WERI-Rb-1 (cell line): Measurements from ENCODE around the gene G6PD.
"Not testable (repeated sequence)": the region's sequence is repeated elsewhere in the genome, so short reads cannot be mapped to it uniquely, and the experiment has no call there.

Source experiments
- DNase-seq: peaks from one replicate; pipeline ENCODE4 v3.0.0-alpha.2; 2020
- H3K27ac ChIP-seq: fragments of 250-450 bp; sonication (Bioruptor Pico); 2 replicates; pipeline ENCODE4 v1.5.1; 2020; ENCODE audit warnings: mild to moderate bottlenecking, moderate library complexity
- H3K27me3 ChIP-seq: fragments of 250-450 bp; sonication (Bioruptor Pico); 2 replicates; pipeline ENCODE4 v1.5.1; 2021; ENCODE audit warnings: mild to moderate bottlenecking, low read depth, moderate library complexity; ENCODE audit not compliant: insufficient read depth, severe bottlenecking
- H3K36me3 ChIP-seq: fragments of 250-450 bp; sonication (Bioruptor Pico); 2 replicates; pipeline ENCODE4 v1.5.1; 2020; ENCODE audit warnings: mild to moderate bottlenecking, moderate library complexity
- H3K4me3 ChIP-seq: 2 replicates; pipeline ENCODE4 v1.5.1; 2011; ENCODE audit warnings: low read depth, mild to moderate bottlenecking, control low read depth, low read length
- H3K9me3 ChIP-seq: fragments of 250-450 bp; sonication (Bioruptor Pico); 2 replicates; pipeline ENCODE4 v1.5.1; 2021; ENCODE audit warnings: mild to moderate bottlenecking, moderate library complexity; ENCODE audit not compliant: severe bottlenecking
- TF ChIP-seq, protein P1 (sequence below): IDR thresholded peaks from 2 replicates; pipeline ENCODE4 v1.5.1; 2011; ENCODE audit warnings: low read depth, mild to moderate bottlenecking, control low read depth, inconsistent platforms, low read length

Gene G6PD

GRCh38 chrX:154507673-154508383 is 38.8 kb downstream of the G6PD start:
- no peak overlapping the region for H3K27ac ChIP-seq
- TF ChIP-seq, protein P1, sequence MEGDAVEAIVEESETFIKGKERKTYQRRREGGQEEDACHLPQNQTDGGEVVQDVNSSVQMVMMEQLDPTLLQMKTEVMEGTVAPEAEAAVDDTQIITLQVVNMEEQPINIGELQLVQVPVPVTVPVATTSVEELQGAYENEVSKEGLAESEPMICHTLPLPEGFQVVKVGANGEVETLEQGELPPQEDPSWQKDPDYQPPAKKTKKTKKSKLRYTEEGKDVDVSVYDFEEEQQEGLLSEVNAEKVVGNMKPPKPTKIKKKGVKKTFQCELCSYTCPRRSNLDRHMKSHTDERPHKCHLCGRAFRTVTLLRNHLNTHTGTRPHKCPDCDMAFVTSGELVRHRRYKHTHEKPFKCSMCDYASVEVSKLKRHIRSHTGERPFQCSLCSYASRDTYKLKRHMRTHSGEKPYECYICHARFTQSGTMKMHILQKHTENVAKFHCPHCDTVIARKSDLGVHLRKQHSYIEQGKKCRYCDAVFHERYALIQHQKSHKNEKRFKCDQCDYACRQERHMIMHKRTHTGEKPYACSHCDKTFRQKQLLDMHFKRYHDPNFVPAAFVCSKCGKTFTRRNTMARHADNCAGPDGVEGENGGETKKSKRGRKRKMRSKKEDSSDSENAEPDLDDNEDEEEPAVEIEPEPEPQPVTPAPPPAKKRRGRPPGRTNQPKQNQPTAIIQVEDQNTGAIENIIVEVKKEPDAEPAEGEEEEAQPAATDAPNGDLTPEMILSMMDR, result no peak
- peaks cover 17% of the 10 kb centered on the region for H3K36me3 ChIP-seq
- peaks cover 12% of the 10 kb centered on the region for H3K27me3 ChIP-seq
- no peak for DNase-seq
- H3K9me3 ChIP-seq, result peaks cover 7% of the 10 kb centered on the region
- no peak overlapping the region for H3K4me3 ChIP-seq

DNA sequence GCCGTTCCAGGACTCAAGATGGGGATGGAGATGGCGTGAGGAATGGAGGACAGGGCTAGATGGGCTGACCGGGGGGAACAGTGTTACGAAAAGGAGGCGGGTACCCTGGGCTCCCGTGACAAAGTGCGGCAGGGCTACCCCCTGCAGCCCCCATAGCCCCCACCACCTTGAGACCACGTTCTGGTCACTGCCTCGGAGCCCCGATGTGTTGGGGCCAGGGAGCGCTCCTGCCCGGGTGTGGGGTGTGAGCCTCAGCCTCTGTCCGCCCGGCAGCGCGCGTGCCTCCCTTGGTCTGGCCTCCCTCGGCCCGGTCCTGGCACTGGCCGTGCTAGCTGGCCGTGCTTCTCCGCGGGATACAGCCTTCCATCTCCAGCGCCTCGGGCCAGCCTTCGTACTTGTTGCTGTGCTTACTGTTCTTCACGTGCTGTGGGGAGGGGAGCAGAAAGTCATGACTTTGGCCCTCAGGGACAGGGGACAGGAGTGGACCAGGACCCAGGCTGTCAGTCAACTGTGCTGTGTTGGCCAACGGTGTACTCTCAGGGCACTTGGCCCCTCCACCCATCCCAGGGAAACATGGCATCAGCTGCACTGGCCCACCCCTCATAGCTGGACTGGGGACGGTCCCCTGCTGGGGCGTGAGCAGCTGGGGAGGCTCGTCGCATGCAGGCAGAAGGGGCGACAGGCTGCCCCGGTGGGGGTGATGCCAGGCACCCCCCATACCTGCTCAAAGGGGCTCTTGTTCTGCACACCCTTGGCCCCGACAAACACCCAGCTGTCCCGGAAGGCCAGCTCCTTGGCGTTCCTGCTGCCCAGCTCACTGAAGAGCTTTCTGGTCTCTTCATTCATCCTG is 39.9 kb downstream of the G6PD start:
- no peak for DNase-seq
- TF ChIP-seq, protein P1, result no peak
- Histone ChIP-seq H3K27me3 (peaks cover 9% of the 10 kb centered on the region), H3K36me3 (peaks cover 17% of the 10 kb centered on the region), H3K27ac (no peak overlapping the region), H3K4me3 (no peak overlapping the region), H3K9me3 (peaks cover 7% of the 10 kb centered on the region)

DNA sequence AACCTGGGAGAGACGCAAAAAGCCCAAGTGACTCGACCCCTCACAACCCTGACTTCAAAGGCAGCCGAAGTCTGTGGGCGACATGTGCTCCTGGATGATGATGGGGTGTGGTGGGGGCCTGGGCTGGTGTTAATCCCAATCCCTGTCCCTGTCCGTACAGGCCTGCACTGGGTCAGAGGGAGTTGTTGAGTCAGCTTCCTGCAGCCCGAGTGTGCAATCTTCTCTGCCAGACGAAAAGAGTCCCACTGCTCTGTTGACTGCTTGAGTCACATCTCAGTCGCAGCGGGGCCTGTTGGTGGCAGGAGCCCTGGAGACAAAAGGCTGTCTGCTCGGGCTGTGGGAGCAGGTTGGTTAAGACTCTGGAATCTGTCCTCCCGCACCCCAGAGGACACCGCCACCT is 40.9 kb downstream of the G6PD start:
- DNase-seq, result no peak
- Histone ChIP-seq H3K9me3 (peaks cover 7% of the 10 kb centered on the region), H3K4me3 (no peak overlapping the region), H3K36me3 (peaks cover 17% of the 10 kb centered on the region), H3K27me3 (peaks cover 7% of the 10 kb centered on the region), H3K27ac (no peak overlapping the region)
- TF ChIP-seq, protein P1, result no peak

- H3K27me3 ChIP-seq, result peaks cover 6% of the 10 kb centered on the region
- no peaks in the 10 kb centered on the region for H3K9me3 ChIP-seq
- H3K27ac ChIP-seq, result no peak overlapping the region
- no peak overlapping the region for H3K4me3 ChIP-seq
- no peak for DNase-seq
- TF ChIP-seq, protein P1, result no peak
- H3K36me3 ChIP-seq, result peaks cover 11% of the 10 kb centered on the region; the same call in 1 of the 2 replicates
Measured at GRCh38 chrX:154502989-154503388, 43.7 kb downstream of the G6PD start.

DNA sequence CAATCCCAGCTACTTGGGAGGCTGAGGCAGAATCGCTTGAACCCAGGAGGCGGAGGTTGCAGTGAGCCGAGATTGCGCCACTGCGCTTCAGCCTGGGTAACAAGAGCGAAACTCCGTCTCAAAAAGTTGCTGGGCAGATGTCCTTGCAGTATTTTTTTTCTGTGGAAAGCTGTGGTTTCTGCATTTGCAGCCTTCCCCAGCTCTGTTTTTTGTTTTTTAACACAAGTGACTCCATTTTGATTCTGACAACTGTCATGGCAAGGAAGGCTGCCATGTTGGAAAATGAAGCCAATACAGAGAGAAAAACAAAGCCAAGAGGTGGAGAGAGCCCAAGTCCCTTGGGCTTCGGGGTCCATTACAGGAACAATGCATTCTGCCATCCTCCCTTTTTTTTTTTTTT is 44.5 kb downstream of the G6PD start:
- H3K4me3 ChIP-seq, result no peak overlapping the region
- peaks cover 6% of the 10 kb centered on the region for H3K27me3 ChIP-seq
- H3K36me3 ChIP-seq, result peaks cover 8% of the 10 kb centered on the region; the same call in 1 of the 2 replicates
- no peaks in the 10 kb centered on the region for H3K9me3 ChIP-seq
- DNase-seq, result no peak
- TF ChIP-seq, protein P1, result no peak
- H3K27ac ChIP-seq, result no peak overlapping the region

GRCh38 chrX:154501423-154501822 is 45.2 kb downstream of the G6PD start:
- not testable (repeated sequence) for H3K27ac ChIP-seq, H3K9me3 ChIP-seq, H3K4me3 ChIP-seq, DNase-seq, H3K36me3 ChIP-seq, H3K27me3 ChIP-seq

DNA sequence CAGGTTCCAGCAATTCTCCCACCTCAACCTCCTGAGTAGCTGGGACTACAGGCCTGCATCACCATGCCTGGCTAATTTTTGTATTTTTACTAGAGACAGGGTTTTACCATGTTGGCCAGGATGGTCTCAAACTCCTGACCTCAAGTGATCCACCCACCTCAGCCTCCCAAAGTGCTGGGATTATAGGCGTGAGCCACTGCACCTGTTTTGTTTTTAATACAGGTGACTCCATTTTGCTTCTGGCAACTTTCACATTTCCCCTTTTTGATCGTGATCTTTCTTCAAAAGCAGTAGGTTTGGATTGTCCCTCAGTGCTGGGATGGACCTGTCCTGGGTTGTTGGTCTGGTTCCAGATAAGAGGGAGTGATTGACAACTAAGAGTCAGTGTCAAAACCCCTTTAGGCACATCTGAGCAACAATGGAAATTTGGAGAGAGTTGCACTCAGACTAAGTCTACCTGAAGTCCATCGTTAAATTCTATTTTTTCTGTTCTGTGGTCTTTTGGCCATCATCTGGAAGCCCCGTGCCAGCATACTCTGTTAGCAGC is 50.0 kb downstream of the G6PD start:
- not testable (repeated sequence) for H3K36me3 ChIP-seq, H3K9me3 ChIP-seq, DNase-seq, H3K4me3 ChIP-seq, H3K27ac ChIP-seq, H3K27me3 ChIP-seq
